Spleen (tissue), 7 donors: ENCODE measurements around the gene C5orf15.

Experiments
- CTCF ChIP-seq, 11 experiments: fragments of 200-600 bp in 7 of 11; fragments of 450-650 bp in 4 of 11; sonication (generic) in 4 of 11; IDR thresholded peaks in 8 of 11; conservative IDR thresholded peaks in 3 of 11; 1 replicate in 7 of 11; 2 replicates in 4 of 11; pipeline versions ENCODE4 v1.4.0 to v1.8.0; 2016 to 2021; ENCODE audit warnings: antibody characterized with exemption in 11 of 11, inconsistent platforms in 4 of 11, mild to moderate bottlenecking in 1 of 11
- POLR2A ChIP-seq, 3 donors: fragments of 450-650 bp; IDR thresholded peaks; one replicate each; pipeline ENCODE4 v1.5.1; 2017; ENCODE audit warnings: antibody characterized with exemption in 3 of 3, mild to moderate bottlenecking in 1 of 3
- donor health status: DM: no; HTN: no; CAD: no; lungs with moderate emphysema.
- donor health status: DM: no; HTN: no; CAD: no.
- donor health status: DM: no; HTN: no; CAD: no.

- TF ChIP-seq CTCF (IDR thresholded peaks at IDR 0.05 in 8 of 11, conservative IDR thresholded peaks at IDR 0.05 in 3 of 11) (peak; percentile 49 to 83 (median 70)), POLR2A (IDR thresholded peaks at IDR 0.05) (no peak)
Measured at GRCh38 chr5:133944263-133945185, 23.9 kb downstream of the C5orf15 start.
